GM23338 (cell line): ENCODE measurements around the gene MAPKAPK2. TPM values are rescaled to one million over a fixed set of nuclear protein-coding genes. Genes with fewer than 3 reads are reported as not detected.

ENCODE experiments used
- ATAC-seq: fragments of 200-7000 bp; cut with Tn5 transposase; 3 replicates; pipeline ENCODE4 v1.9.1; 2020
- DNase-seq: peaks from one replicate; pipeline ENCODE4 v3.0.0-alpha.2; 2015; ENCODE audit warnings: low spot score
- H2AFZ ChIP-seq: fragments of 200-600 bp; sonication (generic); 2 replicates; pipeline ENCODE4 v1.8.0; 2016; ENCODE audit warnings: antibody characterized with exemption, mild to moderate bottlenecking, moderate library complexity
- H3F3A ChIP-seq: fragments of 200-600 bp; sonication (generic); replicated peaks from 2 replicates; pipeline ENCODE4 v1.8.0; 2017; ENCODE audit warnings: antibody characterized with exemption, mixed run types, low read depth
- H3K27ac ChIP-seq: fragments of 200-600 bp; sonication (generic); 2 replicates; pipeline ENCODE4 v1.6.1; 2016; ENCODE audit warnings: low read depth
- H3K27me3 ChIP-seq: fragments of 200-600 bp; sonication (generic); 2 replicates; pipeline ENCODE4 v1.8.0; 2016; ENCODE audit warnings: mild to moderate bottlenecking, mixed run types, moderate library complexity; ENCODE audit not compliant: insufficient read depth
- H3K36me3 ChIP-seq: fragments of 200-600 bp; sonication (generic); 2 replicates; pipeline ENCODE4 v1.8.0; 2016; ENCODE audit warnings: mild to moderate bottlenecking; ENCODE audit not compliant: insufficient read depth
- H3K4me1 ChIP-seq: fragments of 200-600 bp; sonication (generic); 2 replicates; pipeline ENCODE4 v1.8.0; 2016; ENCODE audit warnings: mild to moderate bottlenecking, moderate library complexity; ENCODE audit not compliant: insufficient read depth
- H3K4me2 ChIP-seq: fragments of 200-600 bp; sonication (generic); 2 replicates; pipeline ENCODE4 v1.7.1; 2017; ENCODE audit warnings: mixed run types
- H3K4me3 ChIP-seq: fragments of 200-600 bp; sonication (generic); 2 replicates; pipeline ENCODE4 v1.6.1; 2016; ENCODE audit warnings: mixed run types
- H3K79me2 ChIP-seq: fragments of 200-600 bp; sonication (generic); replicated peaks from 2 replicates; pipeline ENCODE4 v1.8.0; 2017; ENCODE audit warnings: mild to moderate bottlenecking; ENCODE audit not compliant: insufficient read depth
- H3K9me2 ChIP-seq: fragments of 200-600 bp; sonication (generic); 2 replicates; pipeline ENCODE4 v1.8.0; 2017; ENCODE audit not compliant: insufficient read depth
- H4K20me1 ChIP-seq: fragments of 200-600 bp; sonication (generic); replicated peaks from 2 replicates; pipeline ENCODE4 v1.8.0; 2017; ENCODE audit warnings: mild to moderate bottlenecking; ENCODE audit not compliant: insufficient read depth
- H3K27ac Mint-ChIP-seq: 2 replicates; pipeline ENCODE4 v1.8.0; 2020; ENCODE audit warnings: inconsistent platforms, mild to moderate bottlenecking, moderate library complexity, mixed read lengths
- H3K27me3 Mint-ChIP-seq: 3 replicates; pipeline ENCODE4 v1.8.0; 2022; ENCODE audit warnings: low read depth, mild to moderate bottlenecking, moderate library complexity, mixed read lengths, inconsistent platforms; ENCODE audit not compliant: insufficient read depth, poor library complexity
- H3K36me3 Mint-ChIP-seq: 3 replicates; pipeline ENCODE4 v1.8.0; 2021; ENCODE audit warnings: low read depth, mild to moderate bottlenecking, inconsistent platforms, moderate library complexity, mixed read lengths
- H3K4me1 Mint-ChIP-seq: 3 replicates; pipeline ENCODE4 v1.8.0; 2020; ENCODE audit warnings: mild to moderate bottlenecking, inconsistent platforms, mixed read lengths
- H3K4me3 Mint-ChIP-seq: 3 replicates; pipeline ENCODE4 v1.8.0; 2021; ENCODE audit warnings: moderate library complexity, mild to moderate bottlenecking, inconsistent platforms, mixed read lengths
- H3K9me3 Mint-ChIP-seq: 3 replicates; pipeline ENCODE4 v1.8.0; 2020; ENCODE audit warnings: moderate library complexity, mild to moderate bottlenecking, inconsistent platforms, mixed read lengths
- CREB1 ChIP-seq: fragments of 250-450 bp; sonication (Bioruptor Pico); IDR thresholded peaks from 2 replicates; pipeline ENCODE4 v1.5.0; 2020; ENCODE audit warnings: low read depth, mild to moderate bottlenecking, moderate library complexity
- EZH2phosphoT487 ChIP-seq: fragments of 200-600 bp; sonication (generic); IDR thresholded peaks from one replicate; pipeline ENCODE4 v1.8.1; 2018; ENCODE audit warnings: antibody characterized with exemption; ENCODE audit not compliant: unreplicated experiment
- JUNB ChIP-seq: IDR thresholded peaks from one replicate; pipeline ENCODE4 v1.6.1; 2016; ENCODE audit warnings: antibody characterized with exemption; ENCODE audit not compliant: unreplicated experiment
- NANOG ChIP-seq: IDR thresholded peaks from 2 replicates; pipeline ENCODE4 v1.6.1; 2016; ENCODE audit warnings: antibody characterized with exemption, borderline replicate concordance
- POLR2AphosphoS5 ChIP-seq: IDR thresholded peaks from 2 replicates; pipeline ENCODE4 v1.6.1; 2016; ENCODE audit warnings: antibody characterized with exemption, low read depth
- STAT1 ChIP-seq: IDR thresholded peaks from one replicate; pipeline ENCODE4 v1.6.1; 2016; ENCODE audit warnings: antibody characterized with exemption; ENCODE audit not compliant: unreplicated experiment
- ZNF114 ChIP-seq: fragments of 250-450 bp; sonication (Bioruptor Pico); IDR thresholded peaks from 2 replicates; pipeline ENCODE4 v1.5.0; 2020; ENCODE audit warnings: mild to moderate bottlenecking, moderate library complexity
- ZNF331 ChIP-seq: fragments of 250-450 bp; sonication (Bioruptor Pico); IDR thresholded peaks from 2 replicates; pipeline ENCODE4 v1.5.0; 2020; ENCODE audit warnings: low read depth, mild to moderate bottlenecking, moderate library complexity
- polyA plus RNA-seq: library from polyadenylated mRNA; unstranded; fragments of >200 nt; fragmentation: Nextera tagmentation; extraction: Ambion mirVana; gene quantifications from 2 replicates; pipeline ENCODE4 v1.2.1, GENCODE V29; 2016
- total RNA-seq: library from RNA; depleted of rRNA; stranded (reverse); fragments of >200 nt; shearing (Covaris generic); gene quantifications from 2 replicates; pipeline ENCODE4 v1.2.3, GENCODE V29; 2014
- TF ChIP-seq, protein P1 (sequence below), 2 experiments: fragments of 200-600 bp in 1 of 2; sonication (generic) in 1 of 2; conservative IDR thresholded peaks; 2 replicates each; pipeline versions ENCODE4 v1.5.1 to v1.6.1; 2016 to 2017; ENCODE audit warnings: antibody characterized with exemption in 2 of 2, low read depth in 2 of 2, mild to moderate bottlenecking in 2 of 2, moderate library complexity in 1 of 2

The MAPKAPK2 gene
- total and polyA plus RNA-seq, 2 experiments from 2014 or later = 10.1 to 30.4 TPM

DNA sequence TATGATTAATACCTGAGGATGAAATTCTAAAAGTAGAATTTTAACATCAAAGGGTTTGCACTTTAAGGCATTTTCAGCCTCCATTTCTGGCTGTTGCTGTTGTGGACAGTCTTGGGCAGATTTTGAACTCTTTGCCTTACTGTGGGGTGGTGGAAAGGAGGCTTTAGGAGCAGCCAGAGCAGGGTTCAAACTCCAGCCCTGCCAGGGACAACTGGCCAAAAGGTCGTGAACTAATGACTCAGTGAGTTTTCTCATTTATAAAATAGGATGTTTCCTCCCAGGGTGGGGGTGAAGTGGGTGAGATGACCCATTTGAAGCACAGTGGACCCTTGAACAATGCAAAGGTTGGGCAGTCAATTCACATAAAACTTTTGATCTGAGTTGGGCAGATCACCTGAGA, 36.7 kb downstream of the MAPKAPK2 start:
- DNase-seq (no peak), ATAC-seq (no peak)
- Mint-ChIP-seq H3K36me3 (no peaks in the 10 kb centered on the region; the same call in 2 of the 3 replicates), H3K27me3 (peaks cover 4% of the 10 kb centered on the region), H3K4me1 (peaks cover 27% of the 10 kb centered on the region), H3K9me3 (no peaks in the 10 kb centered on the region; the same call in 2 of the 3 replicates), H3K4me3 (no peak overlapping the region), H3K27ac (peak overlapping the region; percentile 33; the same call in 1 of the 2 replicates)
- Histone ChIP-seq H3F3A (no peaks in the 10 kb centered on the region), H3K27me3 (no peaks in the 10 kb centered on the region), H3K27ac (no peak overlapping the region), H4K20me1 (peaks cover 31% of the 10 kb centered on the region), H3K9me2 (no peaks in the 10 kb centered on the region), H3K79me2 (peaks cover 59% of the 10 kb centered on the region), H3K4me2 (no peak overlapping the region), H3K36me3 (no peaks in the 10 kb centered on the region), H3K4me3 (no peak overlapping the region), H2AFZ (no peak overlapping the region), H3K4me1 (peaks cover 19% of the 10 kb centered on the region)
- no peak for TF ChIP-seq ZNF114 (CRISPR knock-in tag)
- TF ChIP-seq NANOG = no peak
- TF ChIP-seq JUNB = no peak
- no peak for TF ChIP-seq ZNF331

DNA sequence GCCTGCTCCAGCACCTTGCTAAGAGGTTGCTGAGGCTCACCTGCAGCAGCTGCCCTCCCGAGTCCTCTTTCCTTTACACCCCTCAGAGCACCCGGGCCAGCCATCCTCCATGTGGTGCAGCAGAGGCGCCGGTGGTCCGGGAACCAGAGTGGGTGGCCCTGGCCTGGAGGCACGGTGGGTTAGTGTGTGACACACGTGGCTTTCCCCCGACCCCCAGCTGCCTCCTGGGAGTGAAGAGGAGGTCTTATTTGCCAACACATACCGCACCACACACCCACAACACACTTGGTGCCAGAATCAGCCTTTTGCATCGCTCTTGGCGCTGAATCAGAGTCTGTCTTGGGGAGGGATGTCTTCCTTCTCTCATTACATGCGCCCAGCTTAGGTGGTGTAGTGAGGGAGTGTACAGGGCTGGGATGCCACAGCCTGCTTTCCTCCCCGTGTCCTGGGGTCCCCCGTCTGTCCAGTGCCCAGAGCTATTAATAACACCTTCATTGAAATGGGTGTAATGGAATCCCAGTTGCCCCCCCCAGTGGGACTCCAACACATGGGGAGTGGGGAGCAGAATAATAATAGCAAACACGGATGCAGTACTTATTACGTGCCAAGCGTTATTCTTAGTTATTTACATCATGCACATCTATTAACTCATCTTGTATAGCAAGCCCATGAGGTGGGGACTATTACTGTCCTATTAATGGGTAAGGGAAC, 38.2 kb downstream of the MAPKAPK2 start:
- peaks cover 6% of the 10 kb centered on the region for H3K27me3 Mint-ChIP-seq
- no peak overlapping the region for H2AFZ ChIP-seq
- ATAC-seq = no peak; the same call in 2 of the 3 replicates
- no peaks in the 10 kb centered on the region for H3F3A ChIP-seq
- 0 out of 2 replicates have a peak overlapping the region, but pooled peaks have one; percentile 59 for H3K27ac ChIP-seq
- H3K4me3 ChIP-seq = no peak overlapping the region
- TF ChIP-seq STAT1 = no peak
- no peak for TF ChIP-seq CREB1 (CRISPR knock-in tag)
- TF ChIP-seq ZNF114 (CRISPR knock-in tag) = no peak
- TF ChIP-seq, protein P1, sequence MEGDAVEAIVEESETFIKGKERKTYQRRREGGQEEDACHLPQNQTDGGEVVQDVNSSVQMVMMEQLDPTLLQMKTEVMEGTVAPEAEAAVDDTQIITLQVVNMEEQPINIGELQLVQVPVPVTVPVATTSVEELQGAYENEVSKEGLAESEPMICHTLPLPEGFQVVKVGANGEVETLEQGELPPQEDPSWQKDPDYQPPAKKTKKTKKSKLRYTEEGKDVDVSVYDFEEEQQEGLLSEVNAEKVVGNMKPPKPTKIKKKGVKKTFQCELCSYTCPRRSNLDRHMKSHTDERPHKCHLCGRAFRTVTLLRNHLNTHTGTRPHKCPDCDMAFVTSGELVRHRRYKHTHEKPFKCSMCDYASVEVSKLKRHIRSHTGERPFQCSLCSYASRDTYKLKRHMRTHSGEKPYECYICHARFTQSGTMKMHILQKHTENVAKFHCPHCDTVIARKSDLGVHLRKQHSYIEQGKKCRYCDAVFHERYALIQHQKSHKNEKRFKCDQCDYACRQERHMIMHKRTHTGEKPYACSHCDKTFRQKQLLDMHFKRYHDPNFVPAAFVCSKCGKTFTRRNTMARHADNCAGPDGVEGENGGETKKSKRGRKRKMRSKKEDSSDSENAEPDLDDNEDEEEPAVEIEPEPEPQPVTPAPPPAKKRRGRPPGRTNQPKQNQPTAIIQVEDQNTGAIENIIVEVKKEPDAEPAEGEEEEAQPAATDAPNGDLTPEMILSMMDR (conservative IDR thresholded peaks at IDR 0.05; ENCODE audit: low read depth in 2 of 2) = no peak
- TF ChIP-seq EZH2phosphoT487 = no peak
- no peak for TF ChIP-seq POLR2AphosphoS5
- H3K79me2 ChIP-seq = peaks cover 54% of the 10 kb centered on the region
- no peaks in the 10 kb centered on the region for H3K27me3 ChIP-seq
- no peaks in the 10 kb centered on the region; the same call in 2 of the 3 replicates for H3K36me3 Mint-ChIP-seq
- peak overlapping the region; percentile 43; the same call in 1 of the 2 replicates for H3K4me2 ChIP-seq
- peaks cover 27% of the 10 kb centered on the region for H3K4me1 Mint-ChIP-seq
- peaks cover 19% of the 10 kb centered on the region for H3K4me1 ChIP-seq
- no peaks in the 10 kb centered on the region; the same call in 2 of the 3 replicates for H3K9me3 Mint-ChIP-seq
- no peak for DNase-seq
- H3K9me2 ChIP-seq = no peaks in the 10 kb centered on the region
- H3K36me3 ChIP-seq = no peaks in the 10 kb centered on the region
- H3K27ac Mint-ChIP-seq = no peak overlapping the region
- no peak overlapping the region for H3K4me3 Mint-ChIP-seq
- peaks cover 36% of the 10 kb centered on the region for H4K20me1 ChIP-seq
